Activated CD4-positive, alpha-beta T cell treated with anti-CD3 and anti-CD28 coated beads, Interleukin-10, Interleukin-2, amounts not matched to agents 100 ng/mL and 50 ng/mL, durations not matched to agents 16 hours and 8 hours (primary cell): ENCODE results near the gene PDZD7.
"Not testable (repeated sequence)": the region's sequence is repeated elsewhere in the genome, so short reads cannot be mapped to it uniquely, and the experiment has no call there.

Experiments
- DNase-seq: peaks from one replicate; pipeline ENCODE4 v3.0.0-alpha.2; 2020

PDZD7 gene

DNA sequence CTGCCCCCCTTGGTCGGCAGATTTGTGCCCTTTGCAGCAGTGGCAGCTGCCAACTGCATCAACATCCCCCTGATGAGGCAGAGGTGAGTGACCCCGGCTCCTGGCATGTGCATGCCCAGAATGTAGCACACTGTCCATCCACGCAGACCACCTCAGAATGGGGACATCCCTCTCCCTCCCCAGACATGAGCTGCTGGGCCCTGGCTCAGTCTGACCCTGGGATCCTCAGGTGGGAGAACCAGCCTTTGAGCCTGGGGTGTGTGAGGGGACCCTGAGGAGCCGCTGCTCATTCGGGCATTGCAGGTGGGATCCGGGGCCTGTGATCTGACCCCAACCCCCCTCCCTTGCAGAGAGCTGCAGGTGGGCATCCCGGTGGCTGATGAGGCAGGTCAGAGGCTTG, 5.8 kb upstream of the PDZD7 start:
- no peak for DNase-seq

DNA sequence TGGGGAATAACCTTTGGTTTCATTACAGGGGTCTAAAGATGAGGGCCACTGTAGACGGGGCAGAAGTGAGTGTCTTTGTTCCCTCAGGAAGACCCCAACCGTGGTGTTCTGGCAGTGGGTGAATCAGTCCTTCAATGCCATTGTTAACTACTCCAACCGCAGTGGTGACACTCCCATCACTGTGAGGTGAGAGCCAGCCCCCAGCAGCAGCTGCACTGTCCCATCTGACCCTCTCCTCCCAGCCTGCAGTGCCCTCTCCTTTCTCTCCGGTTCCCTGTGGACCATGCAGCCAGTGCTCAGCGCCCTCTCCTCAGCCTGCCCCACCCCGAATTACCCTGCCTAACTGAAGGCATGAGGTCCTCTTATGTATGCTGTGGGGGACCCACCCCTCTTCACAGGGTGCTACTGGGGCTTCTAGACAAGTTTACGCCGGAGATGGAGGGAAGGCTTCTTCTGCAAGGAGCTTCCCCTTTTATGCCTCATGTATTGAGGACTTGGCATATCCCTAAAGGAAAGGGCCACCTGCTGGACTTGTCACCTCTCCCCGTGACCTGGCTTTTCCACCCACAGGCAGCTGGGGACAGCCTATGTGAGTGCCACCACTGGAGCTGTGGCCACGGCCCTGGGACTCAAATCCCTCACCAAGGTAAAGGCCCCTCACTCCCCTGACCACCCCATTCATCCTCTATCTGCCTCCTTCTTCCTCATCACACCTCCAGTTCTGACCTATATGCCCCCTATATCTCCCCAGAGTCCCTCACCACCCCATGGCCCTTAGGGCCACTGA, 5.2 kb upstream of the PDZD7 start:
- DNase-seq = no peak

DNA sequence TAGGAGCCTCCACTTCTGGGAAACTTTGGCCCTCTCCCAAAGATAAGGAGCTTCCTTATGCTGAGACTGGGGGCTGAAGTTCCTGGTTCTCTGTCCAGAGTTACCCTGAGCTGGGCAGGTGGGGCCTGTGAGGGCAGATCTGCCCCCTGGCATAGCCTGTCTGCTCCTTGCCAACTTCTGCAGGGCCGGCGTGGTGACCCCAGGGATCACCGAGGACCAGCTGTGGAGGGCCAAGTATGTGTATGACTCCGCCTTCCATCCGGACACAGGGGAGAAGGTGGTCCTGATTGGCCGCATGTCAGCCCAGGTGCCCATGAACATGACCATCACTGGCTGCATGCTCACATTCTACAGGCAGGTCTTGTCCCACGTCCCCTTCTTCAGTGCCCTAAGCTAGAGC, 4.4 kb upstream of the PDZD7 start:
- no peak for DNase-seq

- not testable (repeated sequence) for DNase-seq
Observed at GRCh38 chr10:101034404-101034803, 3.5 kb upstream of the PDZD7 start.

- no peak for DNase-seq
Observed at GRCh38 chr10:101033276-101033675, 2.3 kb upstream of the PDZD7 start.

- peak; percentile 84 for DNase-seq
Observed at GRCh38 chr10:101032637-101033224, 1.8 kb upstream of the PDZD7 start.

- peak; percentile 82 for DNase-seq
Observed at GRCh38 chr10:101031796-101032636, 1.1 kb upstream of the PDZD7 start.

- DNase-seq = no peak
Observed at GRCh38 chr10:101030496-101031127, 317 bp downstream of the PDZD7 start.

- DNase-seq = no peak
Observed at GRCh38 chr10:101029520-101030295, 1.2 kb downstream of the PDZD7 start.

GRCh38 chr10:101028446-101029337, 2.2 kb downstream of the PDZD7 start:
- no peak for DNase-seq

GRCh38 chr10:101027106-101027720, 3.7 kb downstream of the PDZD7 start:
- no peak for DNase-seq

- no peak for DNase-seq
Observed at GRCh38 chr10:101022967-101023705, 7.8 kb downstream of the PDZD7 start.

DNA sequence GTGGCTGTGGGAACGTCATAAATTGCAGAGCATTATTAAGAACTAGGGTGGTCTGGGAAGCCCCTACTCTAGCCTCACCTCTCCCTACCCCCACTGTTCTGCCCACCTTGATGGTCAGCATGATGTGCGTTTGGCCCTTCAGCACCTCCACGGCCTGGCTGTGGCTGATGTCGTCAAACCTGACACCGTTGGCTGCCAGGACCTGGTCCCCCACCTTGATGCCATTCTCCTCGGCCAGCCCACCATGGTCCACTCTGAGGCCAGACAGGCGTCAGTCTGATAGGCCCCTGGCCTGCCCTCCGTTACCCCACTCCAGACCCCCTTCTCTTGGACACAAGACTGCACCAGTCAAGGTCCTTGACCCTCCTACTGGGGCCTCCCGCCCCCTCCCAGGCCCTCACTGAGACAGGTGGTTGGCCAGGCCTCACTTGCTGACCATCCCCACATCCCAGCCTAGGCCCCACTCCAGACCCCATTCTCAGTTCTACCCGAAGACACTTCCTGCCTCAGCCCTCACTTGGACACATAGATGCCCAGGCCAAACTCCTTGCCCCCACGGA, 9.2 kb downstream of the PDZD7 start:
- DNase-seq = no peak

DNA sequence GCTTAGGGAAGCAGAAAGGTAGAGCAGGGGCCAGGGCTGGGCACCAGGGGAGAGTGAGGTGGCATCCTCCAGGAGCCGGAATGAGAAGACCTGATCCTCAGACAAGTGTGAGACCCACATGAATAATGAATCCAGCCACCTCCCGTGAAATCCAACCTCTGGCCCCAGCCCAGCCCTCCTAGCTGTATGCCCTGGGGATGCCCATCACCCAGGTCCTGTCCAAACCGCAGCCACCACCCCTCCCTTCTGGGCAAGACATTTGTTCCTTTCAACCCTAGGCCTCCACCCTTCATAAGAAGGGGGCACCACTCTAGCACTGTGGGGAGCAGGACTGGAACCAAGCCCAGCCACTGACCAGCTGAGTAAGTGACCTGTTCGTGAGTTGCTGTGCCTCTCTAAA, 9.7 kb downstream of the PDZD7 start:
- no peak for DNase-seq

- DNase-seq = no peak
Observed at GRCh38 chr10:101020427-101021075, 10.4 kb downstream of the PDZD7 start.

GRCh38 chr10:101019440-101019703, 11.6 kb downstream of the PDZD7 start:
- no peak for DNase-seq

GRCh38 chr10:101018600-101019439, 12.1 kb downstream of the PDZD7 start:
- DNase-seq = peak; percentile 85

GRCh38 chr10:101018118-101018599, 12.8 kb downstream of the PDZD7 start:
- no peak for DNase-seq
